ENCODE results near the gene NACC2. TPM values are rescaled to one million over a fixed set of nuclear protein-coding genes. Genes with fewer than 3 reads are reported as not detected.
A peak's percentile ranks its signal among the peaks of the same experiment; 100 is the strongest.

Gene NACC2
- total RNA-seq, 1 donor from 2014 or later, result 1.6 TPM

DNA sequence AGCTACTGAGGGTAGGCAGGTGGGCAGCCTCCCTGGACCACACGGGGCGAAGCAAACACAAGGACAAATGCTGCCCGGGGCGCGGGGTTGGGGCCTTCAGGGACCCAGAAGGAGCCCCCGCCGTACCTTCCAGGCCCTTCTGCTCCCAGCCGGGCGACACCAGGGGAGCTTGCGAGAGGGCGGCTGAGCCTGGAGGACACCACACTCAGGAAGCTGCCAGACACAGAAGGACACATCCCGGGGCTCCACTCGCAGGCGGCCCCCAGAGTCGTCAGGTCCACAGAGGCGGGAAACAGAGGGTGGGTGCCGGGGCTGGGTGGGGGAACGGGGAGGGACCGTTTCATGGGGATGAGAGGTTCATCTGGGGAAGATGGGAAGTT is 75.4 kb downstream of the NACC2 start:
- POLR2A ChIA-PET, result no interaction called here

DNA sequence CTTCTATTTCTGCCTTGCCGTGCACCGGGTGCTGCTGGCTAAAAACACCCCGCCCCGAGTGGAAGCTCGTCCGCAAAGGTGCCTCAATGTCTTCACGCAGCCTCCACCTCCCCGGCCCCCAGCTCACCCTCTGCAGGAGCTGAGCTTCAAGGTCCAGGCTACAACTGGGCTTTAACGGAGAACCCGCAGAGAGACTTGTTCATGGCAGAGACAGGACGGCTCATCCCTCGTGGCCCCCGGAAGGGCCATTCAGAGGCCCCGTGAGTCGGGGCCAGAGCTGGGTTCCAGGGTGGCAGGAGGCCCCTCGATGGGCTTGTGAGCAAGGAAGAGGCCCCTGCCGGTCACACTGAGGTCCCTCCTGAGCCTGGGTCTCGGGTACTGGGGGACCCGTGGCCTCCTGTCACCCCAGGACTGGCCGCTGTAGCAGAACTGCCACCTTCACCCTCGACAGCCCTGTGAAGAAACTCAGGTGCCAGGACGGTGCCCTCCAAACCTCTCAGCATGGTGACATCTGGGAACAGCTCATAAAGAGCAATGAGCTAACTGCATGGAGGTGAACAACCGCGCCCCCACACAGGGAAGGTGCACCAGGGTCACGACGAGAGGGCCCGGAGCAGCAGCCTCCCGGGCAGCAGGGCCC is 75.9 kb downstream of the NACC2 start:
- peak; percentile 6 for DNase-seq
- H3K4me3 Mint-ChIP-seq, result no peak overlapping the region
- intact Hi-C loops (cut with micrococcal nuclease), result no loop called here
- CTCF ChIA-PET, result no interaction called here
- POLR2A ChIA-PET, result no interaction called here
- H3K9me3 Mint-ChIP-seq, result no peaks in the 10 kb centered on the region
- no peaks in the 10 kb centered on the region for H3K4me1 Mint-ChIP-seq
- TF ChIP-seq, protein P1, sequence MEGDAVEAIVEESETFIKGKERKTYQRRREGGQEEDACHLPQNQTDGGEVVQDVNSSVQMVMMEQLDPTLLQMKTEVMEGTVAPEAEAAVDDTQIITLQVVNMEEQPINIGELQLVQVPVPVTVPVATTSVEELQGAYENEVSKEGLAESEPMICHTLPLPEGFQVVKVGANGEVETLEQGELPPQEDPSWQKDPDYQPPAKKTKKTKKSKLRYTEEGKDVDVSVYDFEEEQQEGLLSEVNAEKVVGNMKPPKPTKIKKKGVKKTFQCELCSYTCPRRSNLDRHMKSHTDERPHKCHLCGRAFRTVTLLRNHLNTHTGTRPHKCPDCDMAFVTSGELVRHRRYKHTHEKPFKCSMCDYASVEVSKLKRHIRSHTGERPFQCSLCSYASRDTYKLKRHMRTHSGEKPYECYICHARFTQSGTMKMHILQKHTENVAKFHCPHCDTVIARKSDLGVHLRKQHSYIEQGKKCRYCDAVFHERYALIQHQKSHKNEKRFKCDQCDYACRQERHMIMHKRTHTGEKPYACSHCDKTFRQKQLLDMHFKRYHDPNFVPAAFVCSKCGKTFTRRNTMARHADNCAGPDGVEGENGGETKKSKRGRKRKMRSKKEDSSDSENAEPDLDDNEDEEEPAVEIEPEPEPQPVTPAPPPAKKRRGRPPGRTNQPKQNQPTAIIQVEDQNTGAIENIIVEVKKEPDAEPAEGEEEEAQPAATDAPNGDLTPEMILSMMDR (IDR thresholded peaks at IDR 0.05), result no peak
- no peak for ATAC-seq (ENCODE audit: low read depth)
- no peak overlapping the region for H3K27ac Mint-ChIP-seq
- H3K27me3 Mint-ChIP-seq, result peaks cover 8% of the 10 kb centered on the region
- no peaks in the 10 kb centered on the region for H3K36me3 Mint-ChIP-seq (ENCODE audit: low read depth)

More for the DNA sequence above, 75.4 kb downstream of the NACC2 start:
- Mint-ChIP-seq H3K4me3 (no peak overlapping the region), H3K27ac (no peak overlapping the region), H3K27me3 (peaks cover 8% of the 10 kb centered on the region), H3K4me1 (no peaks in the 10 kb centered on the region), H3K9me3 (no peaks in the 10 kb centered on the region), H3K36me3 (ENCODE audit: low read depth) (no peaks in the 10 kb centered on the region)
- DNase-seq, result peak; percentile 11
- ATAC-seq (ENCODE audit: low read depth), result no peak
- TF ChIP-seq, protein P1 (IDR thresholded peaks at IDR 0.05), result no peak
- intact Hi-C loops (cut with micrococcal nuclease), result no loop called here
- CTCF ChIA-PET, result no interaction called here

DNA sequence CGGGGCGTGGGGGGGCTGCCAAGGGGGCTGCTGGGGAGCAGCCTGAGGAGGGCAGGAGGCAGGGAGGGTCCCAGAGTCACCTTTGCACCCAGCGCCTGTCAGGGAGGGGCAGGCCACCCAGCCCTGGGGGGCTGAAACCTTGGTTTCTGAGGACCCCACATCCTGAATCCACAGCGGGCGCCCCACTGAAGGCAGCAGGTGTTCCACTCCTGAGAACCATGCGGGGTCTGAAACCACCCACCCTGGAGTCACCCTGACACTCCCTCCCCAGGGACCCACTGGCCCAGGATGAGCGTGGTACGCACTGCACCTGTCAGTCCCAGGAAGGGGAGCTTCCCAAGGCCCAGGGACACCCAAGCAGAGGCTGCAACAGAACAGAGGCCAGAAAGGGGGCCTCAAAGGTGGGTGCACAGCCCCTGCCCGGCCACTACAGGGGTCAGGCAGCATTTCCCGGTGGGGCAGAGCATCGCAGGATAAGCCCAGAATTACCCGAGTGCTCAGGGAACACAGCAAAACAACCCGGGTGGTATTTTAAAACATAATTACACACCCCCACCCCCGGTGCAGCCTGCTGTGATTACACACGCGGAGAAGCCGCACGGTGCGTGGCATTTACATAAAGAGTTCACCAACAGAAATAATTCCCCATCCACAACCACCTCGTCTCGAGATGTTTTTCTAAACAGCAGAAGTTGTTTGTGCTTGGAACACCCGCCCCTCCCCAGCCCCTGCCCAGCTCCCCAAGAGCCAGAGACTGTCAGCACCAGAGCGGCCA is 76.6 kb downstream of the NACC2 start:
- TF ChIP-seq, protein P1 (IDR thresholded peaks at IDR 0.05), result no peak
- peaks cover 8% of the 10 kb centered on the region for H3K27me3 Mint-ChIP-seq
- ATAC-seq (ENCODE audit: low read depth), result no peak
- no peaks in the 10 kb centered on the region for H3K9me3 Mint-ChIP-seq
- H3K4me1 Mint-ChIP-seq, result no peaks in the 10 kb centered on the region
- intact Hi-C loops (cut with micrococcal nuclease), result no loop called here
- H3K36me3 Mint-ChIP-seq (ENCODE audit: low read depth), result no peaks in the 10 kb centered on the region
- DNase-seq, result no peak
- POLR2A ChIA-PET, result no interaction called here
- H3K27ac Mint-ChIP-seq, result no peak overlapping the region
- no peak overlapping the region for H3K4me3 Mint-ChIP-seq
- CTCF ChIA-PET, result no interaction called here

DNA sequence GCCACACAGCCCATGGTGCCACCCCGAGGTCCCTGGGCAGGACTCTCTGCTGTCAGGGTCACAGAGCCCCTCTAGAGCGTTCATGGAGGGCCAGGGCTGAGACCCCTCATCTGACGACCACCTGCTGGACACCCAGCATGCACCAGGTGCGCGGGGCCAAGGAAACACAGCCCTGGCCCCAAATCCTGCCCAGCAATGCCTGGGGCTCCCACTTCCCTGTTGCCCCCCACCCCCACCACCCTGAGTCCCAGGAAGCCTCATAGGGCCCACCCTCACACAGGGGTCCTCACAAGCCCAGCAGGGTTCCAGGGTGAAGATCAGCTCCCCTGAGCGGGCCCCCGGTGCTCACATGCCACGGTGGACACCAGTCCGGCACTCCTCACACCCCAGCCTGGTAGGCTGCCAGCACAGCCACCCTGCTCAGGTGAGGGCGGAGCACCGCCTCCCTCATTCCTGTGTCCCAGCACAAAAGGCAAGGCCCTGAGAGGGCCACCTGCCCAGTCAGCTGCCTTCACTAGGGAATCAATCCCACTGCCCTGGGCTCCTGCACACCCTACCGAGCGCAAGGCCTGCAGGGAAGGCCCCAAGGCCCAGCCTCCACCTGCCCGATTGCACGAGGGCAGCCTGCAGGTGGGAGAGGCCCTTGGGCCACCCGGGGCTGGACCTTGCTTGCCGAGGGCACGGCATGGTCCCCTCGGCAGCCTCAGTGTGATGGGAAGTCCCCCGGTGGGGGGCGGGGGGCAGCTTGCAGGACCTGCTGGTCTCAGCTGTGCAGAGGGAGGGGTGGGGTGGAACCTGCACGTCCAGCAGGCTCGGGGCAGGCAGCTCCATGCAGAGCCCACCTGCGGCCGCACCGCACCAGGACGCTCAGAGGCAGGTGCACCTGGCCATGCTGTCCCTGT is 77.5 kb downstream of the NACC2 start:
- ATAC-seq (ENCODE audit: low read depth), result no peak
- no peaks in the 10 kb centered on the region for H3K36me3 Mint-ChIP-seq (ENCODE audit: low read depth)
- H3K4me1 Mint-ChIP-seq, result no peaks in the 10 kb centered on the region
- H3K4me3 Mint-ChIP-seq, result no peak overlapping the region
- ChIA-PET CTCF (no interaction called here), POLR2A (no interaction called here)
- H3K9me3 Mint-ChIP-seq, result no peaks in the 10 kb centered on the region
- DNase-seq, result peak; percentile 7
- TF ChIP-seq, protein P1 (IDR thresholded peaks at IDR 0.05), result no peak
- H3K27ac Mint-ChIP-seq, result no peak overlapping the region
- peaks cover 5% of the 10 kb centered on the region for H3K27me3 Mint-ChIP-seq
- intact Hi-C loops (cut with micrococcal nuclease), result no loop called here
